ENCODE results near the gene GOLGA6L7.
"Not testable (repeated sequence)": the region's sequence is repeated elsewhere in the genome, so short reads cannot be mapped to it uniquely, and the experiment has no call there.

GOLGA6L7 gene, protein sequence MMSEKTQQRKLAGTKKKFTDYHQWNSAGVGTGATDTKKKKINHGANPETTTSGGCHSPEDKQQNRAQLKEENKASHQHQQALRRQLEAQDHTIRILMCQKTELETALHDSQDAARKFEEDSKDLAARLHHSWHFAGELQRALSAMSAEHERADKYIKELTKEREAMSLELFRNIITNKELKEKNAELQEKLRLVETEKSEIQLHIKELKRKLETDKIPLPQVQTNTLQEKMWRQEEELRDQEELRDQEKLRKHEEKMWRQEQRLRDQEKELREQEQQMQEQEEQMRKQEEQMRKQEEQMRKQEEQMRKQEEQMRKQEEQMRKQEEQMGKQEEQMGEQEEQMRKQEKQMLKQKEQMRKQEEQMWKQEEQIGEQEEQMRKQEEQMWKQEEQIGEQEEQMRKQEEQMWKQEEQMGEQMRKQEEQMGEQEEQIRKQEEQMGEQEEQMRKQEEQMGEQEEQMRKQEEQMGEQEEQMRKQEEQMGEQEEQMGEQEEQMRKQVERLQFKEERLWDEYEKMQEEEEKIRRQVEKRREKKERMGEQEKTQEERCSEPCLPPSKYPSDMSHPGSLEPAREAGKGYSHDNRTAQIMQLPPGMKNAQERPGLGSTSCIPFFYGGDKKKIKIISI

DNA sequence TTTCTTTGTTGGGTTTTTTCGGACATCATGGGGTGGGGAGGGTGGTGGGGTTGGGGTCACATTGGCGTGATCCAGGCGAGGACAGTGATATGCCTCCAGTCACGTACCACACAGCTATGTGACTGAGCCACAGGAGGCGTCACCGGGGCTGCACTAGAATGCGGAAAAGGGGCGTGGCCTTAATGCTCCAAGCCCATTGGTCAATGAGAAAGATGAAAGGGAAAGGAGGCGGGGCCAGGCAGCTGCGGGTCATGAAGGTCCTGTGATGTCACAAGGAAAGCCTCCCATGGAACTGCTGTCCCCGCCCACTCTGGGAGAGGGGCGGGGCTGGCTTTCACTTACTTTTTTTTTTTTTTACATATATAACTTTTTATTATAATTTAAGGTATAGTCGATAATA, at the start of gene GOLGA6L7:
GOLGA6L7 (minus strand) TSS at position 124 of the 400 bp plus-strand sequence; CDS start at position 29, 95 bp downstream.
- DNase-seq, result not testable (repeated sequence)

DNA sequence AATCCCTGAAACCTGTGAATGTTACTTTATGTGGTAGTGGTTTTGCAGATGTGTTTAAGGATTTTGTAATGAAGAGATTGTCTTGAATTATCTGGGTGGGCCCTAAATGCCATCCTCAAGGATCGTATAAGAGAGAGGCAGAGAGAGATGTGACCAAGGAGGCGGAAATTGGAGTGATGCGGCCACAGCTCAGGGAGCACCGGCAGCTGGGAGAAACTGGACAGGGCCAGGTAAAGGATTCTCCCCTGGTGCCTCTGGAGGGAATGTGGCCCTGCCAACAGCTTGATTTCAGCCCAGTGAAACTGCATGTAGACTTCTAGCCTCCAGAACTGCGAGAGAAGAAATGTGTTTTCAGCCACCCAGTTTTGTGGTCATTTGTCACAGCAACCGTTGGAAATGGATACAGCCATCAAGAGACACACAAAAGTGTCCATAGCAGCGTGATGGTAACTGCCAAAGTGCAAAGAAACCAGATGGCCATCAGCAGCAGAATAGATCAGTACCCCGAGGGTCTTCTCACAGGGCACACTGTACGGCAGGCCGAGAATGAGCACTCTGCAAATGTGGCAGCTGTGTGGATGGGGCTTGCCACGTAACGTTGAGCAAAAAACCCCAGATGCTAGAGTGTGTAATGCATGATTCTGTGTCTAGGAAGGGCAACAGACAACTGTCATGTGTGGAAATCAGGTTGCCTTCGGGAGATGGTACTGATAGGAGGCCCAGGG, 49.6 kb upstream of the GOLGA6L7 start:
- no peak for DNase-seq

DNA sequence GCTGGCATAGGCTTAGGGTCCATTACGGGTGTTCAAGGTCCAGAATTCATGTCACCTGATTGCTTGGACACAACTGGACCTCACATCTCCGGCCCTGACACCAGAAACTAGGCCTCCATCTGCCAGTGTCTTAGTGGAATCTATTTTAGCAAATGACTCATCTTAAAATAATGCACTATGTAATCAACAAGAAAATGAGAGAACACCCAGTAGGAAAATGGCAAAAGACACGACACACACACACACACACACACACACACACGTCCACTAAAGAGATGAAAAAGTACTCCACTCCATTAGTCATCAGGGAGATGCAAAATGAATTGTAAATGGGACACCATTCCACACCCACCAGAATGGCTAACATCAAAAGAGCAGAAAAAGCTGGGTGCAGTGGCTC, 48.5 kb upstream of the GOLGA6L7 start:
- DNase-seq, result no peak

DNA sequence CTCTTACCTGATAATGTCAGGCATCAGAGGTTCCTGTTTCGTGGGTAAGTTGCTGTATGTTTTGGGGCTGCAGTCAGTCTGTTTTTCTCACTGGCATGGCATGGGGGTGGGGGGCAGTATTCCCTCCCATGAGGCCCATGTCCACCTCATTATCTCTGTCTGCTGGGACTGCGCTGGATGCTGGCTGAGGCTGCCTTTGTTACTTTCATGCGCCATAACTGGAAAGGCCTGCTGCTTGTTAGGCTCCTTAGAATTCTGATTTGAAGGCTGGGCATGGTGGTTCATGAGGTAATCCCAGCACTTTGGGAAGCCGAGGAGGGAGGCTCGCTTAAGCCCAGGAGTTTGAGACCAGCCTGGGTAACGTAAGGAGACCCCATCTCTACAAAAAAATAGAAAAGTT, 47.1 kb upstream of the GOLGA6L7 start:
- no peak for DNase-seq

DNA sequence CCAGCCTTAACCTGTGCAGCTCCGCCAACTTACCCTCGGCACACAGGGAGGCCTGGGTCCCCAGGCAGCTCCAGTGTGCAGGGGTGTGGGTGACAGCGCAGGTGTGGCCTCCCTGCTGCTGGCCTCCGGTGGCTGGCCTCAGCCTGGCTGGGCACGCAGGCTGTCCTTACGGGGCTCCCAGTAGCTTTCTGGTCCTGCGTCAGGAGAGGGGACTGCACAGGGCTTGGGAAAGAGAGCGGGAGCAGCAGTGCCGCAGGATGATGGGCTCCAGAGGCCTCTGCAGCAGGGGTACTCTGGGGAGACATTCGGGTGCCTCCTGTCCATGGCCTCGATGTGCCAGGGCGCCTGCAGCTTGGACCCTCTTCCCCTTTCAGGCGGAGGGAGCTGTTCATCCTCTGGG, 46.7 kb upstream of the GOLGA6L7 start:
- no peak for DNase-seq

DNA sequence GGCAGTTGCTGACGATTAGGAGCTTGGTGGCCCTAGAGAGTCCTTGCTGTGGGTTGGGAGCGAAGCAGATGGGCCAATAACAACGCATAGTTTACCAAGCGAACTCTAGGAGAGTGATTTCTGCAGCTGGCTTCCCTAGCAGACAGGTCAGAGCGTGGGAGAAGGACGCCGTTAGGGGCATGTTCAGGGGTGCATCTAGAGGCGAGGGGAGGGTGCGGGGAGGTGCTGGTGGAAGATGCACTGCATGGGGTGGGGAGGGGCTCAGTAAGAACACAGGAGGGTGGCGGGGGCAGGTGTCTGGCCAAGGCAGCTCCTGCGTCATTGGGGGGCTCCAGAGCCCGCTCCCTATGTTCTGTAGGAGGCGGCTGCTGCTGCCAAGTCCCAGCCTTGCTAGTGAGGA, 46.2 kb upstream of the GOLGA6L7 start:
- DNase-seq, result no peak

DNA sequence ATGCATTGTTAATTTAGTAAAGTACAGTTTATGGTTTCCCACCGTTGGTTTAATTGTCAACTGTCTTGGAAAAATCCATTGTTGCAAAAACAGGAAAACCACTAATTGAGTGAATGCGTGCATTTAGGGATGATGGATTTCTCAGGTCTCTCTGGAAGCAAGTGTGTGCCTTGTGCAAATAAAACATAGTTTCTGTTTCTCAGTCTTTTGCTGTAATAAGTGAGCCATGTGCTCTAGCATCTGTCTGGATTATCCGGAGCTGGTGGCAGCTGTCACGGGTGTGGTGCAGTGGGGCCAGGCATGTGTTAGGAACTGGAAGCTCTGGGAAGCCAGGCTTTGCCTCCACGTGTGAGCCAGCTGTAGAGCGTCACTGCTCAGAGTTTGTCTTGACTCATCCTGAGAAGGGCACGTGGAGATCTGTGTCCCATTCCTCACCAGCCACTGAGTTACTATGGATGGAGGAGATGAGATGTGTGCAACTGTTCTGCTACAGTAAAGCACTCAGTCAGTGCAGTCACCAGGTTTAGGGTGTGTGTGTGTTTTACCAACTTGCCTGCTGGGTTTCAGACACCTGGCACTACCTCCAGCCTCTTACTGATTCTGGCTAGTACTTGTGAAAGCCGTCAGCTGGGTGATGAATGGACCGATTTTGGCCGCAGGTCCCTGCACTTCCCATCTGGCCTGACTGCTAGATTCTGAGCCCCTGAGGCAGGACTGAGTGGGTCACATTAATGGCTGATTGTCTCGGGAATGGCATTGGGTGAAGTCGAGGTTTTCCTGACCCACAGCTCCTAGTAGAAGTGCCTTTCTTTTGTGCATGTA, 44.6 kb upstream of the GOLGA6L7 start:
- DNase-seq, result no peak

DNA sequence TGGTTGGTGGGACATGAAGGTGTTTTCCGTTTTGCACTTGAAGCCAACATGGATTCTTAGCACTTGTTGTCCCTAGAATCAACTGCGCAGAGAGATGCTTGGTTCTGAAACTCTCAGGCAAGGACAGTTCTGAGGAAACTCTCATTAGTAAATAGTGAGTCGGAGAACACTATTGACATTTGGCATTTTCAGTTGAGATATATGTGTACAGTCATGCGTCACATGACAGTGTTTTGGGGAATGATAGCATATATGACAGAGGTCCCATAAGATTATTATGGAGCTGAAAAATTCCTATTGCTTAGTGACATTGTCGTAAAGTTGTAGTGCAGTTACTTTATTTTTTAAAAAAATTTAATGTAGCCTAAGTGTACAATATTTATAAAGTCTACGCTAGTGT, 43.1 kb upstream of the GOLGA6L7 start:
- no peak for DNase-seq

DNA sequence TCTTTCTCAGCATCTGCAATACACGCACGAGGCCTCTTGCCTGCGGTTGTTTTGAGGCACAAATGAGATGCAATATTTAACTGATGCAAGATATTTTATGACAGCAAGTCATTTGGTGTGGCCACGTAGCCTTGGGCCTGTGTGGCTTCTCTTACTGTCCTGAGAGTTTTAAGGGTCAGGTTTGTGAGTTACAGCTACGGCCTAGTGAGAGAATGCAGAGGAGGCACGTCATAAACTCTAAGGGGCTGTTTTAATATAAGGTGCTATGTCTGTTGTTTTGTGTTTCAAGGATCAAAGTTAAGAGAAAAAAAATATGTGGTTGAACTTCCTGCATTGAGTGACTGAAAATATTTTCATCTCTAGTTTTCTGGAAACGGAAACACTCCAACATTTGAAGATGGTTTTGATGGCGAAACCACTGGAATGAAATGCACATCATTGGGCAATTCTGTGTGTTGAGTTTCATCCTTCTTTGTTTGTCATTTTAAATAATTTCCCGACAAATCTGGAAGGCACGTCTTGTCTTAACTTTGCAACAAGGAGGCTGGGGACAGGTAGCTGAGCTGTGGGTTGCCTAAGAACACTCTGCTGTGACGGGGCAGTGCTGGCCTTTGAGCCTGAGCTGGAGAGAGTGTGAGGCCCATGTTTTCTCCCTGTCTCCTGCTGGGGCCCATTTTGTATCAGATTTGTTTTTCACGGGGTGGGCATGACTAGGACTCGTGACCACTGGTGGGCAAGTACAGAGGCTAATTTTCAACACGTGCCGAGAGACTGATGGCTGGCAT, 42.5 kb upstream of the GOLGA6L7 start:
- no peak for DNase-seq

DNA sequence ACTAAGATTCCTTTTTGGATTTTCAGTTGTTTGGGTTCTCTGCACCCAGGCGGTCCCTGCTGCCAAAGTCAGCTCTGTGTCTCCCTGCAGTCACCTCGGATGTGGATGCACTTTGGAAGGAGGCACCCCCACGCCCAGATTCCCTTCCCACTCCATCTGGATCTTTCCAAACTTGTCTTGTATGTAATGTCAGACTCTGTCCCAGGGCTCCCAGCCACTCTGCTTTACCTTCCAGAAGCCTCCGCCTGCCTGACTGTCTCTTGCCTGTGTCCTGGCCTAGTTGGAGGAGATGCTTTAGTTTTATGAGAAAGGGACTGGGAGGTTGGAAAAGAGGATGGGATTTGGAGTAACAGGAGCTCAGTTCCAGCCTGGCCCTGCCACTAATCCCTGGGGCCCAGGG, 41.8 kb upstream of the GOLGA6L7 start:
- not testable (repeated sequence) for DNase-seq

DNA sequence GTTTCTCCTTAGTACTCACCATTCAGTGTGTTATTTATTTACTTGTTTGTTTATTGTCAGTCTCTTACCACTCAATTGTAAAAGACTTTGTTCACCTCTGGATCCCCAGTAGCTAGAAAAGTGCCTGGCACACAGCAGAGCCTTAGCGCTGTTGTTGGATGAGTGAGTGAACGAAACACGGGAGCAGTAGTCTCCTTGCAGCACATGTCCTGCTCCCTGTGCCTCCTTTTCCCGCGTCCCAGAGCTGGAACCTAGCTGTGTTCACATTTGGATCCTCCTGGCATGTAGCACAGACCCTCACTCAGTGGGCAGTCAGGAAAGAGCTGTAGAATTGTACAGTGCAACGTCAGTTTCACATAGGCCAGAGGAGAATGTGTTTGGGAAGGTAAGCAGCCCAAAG, 41.4 kb upstream of the GOLGA6L7 start:
- not testable (repeated sequence) for DNase-seq

DNA sequence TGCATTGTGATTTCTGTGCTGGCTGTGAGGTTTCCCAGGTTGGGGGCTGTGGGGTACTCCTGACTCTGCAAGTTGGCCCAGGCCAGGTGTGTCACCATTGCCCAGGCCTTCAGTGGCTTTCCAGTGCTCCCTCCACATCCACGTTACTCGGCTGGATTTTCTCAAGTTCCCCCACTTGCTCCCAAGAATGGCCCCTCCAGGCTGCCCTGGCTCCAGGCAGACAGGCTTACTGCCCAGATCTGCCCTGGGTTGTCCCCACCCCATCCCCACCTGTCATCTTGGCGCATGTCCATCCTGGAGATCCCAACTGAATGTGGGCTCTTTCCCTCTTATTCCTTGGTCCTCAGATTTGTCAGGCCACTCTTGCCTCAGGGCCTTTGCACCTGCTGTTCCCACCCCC, 40.9 kb upstream of the GOLGA6L7 start:
- no peak for DNase-seq

DNA sequence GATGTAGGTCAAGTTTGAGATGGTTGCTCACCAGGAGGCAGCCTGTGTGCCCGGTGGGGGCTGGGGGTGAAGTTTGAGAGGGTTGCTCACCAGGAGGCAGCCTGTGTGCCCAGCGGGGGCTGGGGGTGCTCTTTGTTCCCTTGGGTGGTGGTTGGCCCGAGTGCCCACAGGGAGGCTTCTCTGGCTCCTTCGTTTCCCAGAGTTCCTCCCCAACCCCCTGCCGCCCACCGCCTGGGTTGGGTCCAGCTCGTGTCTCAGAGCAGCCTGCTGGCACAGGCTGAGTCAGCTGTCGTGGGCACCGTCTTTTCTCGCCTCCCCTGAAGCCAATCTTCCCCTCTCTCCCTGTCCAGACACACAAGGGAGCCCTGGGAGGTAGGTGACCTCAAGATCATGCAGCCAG, 40.5 kb upstream of the GOLGA6L7 start:
- DNase-seq, result no peak

DNA sequence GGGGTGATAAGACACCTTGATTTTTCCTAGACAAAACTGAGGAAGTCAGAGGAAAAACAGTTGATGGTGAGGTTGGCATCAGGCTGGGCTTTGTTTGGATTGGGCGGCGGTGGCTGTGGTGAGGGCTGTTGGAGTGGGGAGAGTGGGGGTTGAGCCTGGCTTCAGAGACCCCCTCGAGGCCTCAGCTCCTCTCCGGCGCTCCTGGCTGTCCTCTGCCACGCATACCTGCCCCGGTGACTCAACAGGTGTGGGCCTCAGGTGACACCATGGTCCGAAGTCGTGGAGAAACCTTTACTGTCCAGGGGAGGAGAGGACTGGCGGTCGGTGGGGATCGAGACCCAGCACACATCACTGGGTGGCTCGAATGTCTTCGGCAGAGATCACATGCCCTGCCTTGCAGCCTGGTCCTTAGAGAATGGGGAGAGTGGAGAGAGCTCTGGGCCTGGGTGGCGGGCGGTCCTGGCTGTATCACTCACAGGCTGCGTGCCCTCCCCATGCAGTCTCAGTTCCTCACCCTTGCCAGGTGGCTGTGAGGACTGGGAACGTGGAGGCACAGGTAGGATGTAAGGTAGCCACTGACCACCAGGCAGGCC, 40.0 kb upstream of the GOLGA6L7 start:
- DNase-seq, result no peak

DNA sequence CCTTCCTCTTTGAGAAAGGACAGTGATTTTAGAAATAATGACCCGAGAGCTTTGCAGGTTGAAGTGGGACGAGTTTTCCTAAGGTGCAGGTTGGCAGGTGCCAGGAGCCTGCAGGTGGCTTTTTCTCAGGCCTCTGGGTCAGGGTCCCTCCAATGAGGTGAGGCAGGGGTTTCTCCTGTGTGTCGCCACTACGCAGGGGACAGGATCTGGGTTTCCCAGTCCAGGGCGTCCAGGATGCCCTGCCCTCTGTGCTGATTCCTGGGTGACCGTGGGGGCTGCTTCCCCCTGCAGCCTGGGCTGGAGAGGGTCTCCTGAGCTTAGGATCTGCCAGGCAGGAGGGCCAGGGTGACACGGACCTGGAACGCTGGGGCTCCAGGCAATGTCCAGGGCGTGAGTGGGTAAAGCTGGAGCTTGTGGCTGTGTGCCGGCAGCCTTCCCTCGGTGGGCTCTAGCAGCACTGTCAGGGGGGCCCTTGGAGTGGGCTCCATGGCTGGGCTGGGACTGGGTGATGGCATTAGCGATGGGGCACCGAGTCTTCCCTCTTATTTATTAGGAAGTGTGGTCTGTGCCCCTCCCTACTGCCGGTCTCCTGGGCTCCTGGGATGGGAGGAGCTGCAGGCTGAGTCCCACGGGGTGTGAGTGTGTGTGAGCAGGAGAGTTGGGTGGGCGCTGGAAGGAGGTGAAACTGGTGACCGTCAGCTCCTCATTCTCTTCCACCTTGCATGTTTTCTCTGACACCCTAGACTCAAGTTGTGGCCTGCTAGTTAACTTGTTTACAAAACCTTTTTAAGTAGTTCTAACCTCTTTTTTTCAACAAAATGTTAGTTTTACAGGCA, 39.1 kb upstream of the GOLGA6L7 start:
- DNase-seq, result no peak

DNA sequence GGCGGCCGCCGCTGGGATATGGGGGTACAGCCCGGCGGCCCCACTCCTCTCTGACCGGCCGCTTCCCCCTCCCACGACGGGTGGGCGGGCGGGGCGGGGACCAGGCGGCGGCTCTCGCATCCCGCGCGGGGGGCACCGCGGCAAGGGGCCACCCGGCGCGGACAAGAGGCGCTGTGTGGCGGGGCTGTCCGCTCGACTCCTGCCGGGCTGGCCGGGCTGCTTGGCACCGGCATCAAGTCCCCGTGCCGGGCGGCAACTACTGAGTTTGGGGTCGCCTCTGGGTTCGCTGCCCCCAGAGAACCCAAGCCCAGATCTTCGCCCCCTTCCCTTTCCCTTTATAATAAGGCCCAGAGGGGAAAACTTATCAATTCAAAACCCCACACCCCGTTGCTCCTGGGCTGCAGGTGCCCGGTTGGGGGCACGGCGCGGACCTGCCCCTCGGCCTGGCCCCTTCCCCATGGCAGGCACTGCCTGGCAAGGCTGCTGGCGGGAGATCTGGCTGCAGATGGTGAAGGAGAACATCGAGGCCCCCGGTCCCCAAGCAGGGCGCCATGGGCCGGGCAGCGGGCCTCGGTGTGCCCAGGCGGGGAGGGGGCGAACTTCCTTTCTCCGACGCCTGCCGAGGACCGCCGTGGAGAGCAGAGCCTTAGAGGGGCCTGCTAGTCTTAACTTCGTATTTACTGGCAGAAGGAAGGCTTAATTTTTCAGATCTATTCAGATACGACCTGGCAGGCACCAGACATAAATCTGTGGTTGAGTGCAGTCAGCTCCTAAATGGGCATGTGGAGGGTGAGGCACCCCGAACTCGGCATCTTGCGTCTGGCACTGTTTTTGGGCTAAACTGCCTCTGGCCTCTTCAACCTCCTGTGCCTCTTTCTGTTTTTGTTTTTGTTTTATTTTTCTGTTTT, 38.2 kb upstream of the GOLGA6L7 start:
- no peak for DNase-seq

DNA sequence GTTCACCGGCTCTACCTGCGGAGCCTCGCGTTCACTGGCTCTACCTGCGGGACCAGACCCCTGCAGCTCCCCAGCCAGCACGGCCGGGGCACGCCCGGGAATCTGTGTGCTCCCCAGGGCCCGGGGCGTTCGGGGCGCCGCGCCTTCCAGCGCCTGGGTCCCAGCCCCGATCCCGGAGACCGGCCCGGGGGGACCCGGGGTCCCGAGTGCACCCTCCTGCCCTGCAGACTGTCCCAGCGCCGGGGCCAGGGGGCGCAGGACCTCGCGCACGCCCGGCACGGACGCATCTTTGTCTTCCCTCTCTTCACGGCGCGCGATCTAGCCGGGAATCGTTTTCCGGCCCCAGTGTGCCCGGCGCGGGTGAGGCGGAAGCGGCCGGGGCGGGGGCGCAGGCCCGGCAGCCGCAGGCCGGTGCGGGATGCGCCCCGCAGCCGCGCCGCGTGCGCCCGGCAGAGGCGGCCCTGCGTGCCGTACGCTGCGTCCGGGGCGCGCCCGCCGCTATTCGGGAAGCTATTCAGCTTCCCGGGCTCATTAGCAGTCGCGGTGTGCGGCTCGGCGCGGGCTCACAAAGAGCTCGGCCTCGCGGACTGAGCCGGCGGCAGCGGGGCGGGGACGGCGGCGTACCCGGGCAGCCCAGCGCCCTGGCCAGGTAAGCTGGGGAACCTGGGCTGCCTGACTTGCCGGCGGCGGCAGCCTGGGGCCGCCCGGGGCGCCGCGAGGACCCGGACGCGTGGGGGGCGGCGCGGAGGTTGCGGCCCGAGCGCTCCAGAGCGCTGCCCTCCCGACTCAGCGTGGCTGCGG, 37.4 kb upstream of the GOLGA6L7 start, which contains the start of gene APBA2:
APBA2 (plus strand) TSS at position 345 of the 801 bp plus-strand sequence. CDS start 167,911 bp downstream, outside the sequence.
- peak in 2 of 4 experiments; percentile 22 to 26 for DNase-seq

DNA sequence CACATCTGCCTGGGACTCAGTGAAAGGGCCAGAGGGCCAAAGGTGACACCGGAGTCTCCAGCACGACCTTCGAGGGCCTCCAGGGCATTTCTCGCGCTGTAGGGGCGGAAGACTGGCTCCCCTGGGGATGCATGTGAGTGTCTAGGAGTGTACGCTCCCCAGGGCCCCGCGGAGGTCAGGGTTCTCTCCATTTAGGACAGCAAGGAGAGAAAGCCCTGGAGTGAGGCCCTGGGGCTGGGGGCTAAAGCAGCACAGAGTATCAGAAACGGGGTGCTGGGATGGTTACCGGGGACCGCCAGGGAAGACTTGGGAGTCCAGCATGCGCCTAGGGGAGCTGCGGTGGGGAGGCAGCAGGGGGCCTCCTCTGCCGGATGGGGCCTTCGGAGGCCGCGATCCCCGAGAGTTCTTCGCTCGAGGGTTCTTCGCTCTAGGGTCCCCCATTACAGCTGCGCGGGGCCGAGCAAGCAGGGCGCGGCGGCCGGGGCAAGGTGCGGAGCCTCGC, 36.7 kb upstream of the GOLGA6L7 start:
- no peak for DNase-seq

Data from activated CD4-positive, CD25-positive, alpha-beta regulatory T cell (primary cell).